T follicular helper cell (primary cell): ENCODE data around the gene IRAG1.

Source experiments
- DNase-seq: peaks from one replicate; pipeline ENCODE4 v3.0.0-alpha.2; 2020; ENCODE audit warnings: low read depth

Gene IRAG1

GRCh38 chr11:10645212-10645795 is 48.3 kb downstream of the IRAG1 start:
- DNase-seq, result no peak
